GM18520 (cell line): Measurements from ENCODE around the gene OR9Q1.

Experiments
- ATAC-seq: cut with Tn5 transposase; IDR thresholded peaks from one replicate; pipeline ENCODE4 v1.9.1; 2021; ENCODE audit not compliant: unreplicated experiment

Gene OR9Q1

DNA sequence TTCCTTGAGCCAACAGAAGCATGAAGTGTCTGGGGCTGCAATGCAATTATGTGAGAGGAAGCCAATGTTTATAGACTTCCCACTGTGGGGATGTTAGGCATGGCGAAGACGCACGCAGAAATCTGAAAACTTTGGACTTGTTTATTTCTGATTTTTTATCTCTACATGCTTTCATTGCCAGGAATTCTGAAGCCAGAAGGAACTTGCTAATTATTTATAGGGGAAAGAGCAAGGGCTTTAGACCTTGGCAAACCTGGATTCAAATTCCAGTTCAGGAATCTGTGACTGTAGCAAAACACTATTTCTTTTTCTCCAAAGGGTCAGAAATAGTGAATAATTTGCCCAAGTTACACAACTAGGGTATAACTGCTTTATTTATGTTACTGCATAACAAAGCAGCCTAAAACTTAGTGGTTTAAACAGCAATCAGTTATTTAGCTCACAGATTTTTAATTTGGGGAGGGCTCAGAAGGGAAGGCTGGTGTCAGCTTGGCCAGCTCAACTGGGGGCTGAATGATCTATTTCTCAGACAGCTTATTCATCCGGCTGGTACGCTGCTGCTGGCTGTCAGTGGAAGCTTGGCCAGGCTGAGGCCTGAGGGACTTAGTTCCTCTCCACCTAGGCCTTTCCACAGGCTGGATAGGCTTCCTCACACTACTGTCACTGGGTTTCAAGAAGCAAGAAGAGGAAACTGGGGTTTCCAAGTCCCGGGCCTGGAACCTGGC, 5.2 kb downstream of the OR9Q1 start:
- ATAC-seq = no peak

DNA sequence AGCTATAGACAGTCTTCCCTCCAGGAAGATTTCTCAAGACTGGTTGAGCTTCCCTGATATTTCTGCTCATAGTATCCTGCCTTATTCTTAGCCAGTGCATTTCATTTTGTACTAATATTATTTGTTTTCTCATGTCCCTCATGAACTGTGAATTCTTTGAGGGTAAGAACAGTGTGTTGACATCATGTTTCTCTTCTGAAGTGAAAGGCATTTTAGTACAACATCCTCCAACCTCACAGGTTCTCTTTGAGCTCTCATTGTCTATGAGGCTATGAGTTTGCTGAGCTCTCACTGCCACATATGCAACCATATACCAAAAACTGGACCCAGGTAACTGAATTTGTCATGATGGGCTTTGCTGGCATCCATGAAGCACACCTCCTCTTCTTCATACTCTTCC, 7.0 kb downstream of the OR9Q1 start, which contains the start of gene OR6Q1:
Gene OR6Q1 (plus strand): TSS at position 301 of the 400 bp plus-strand sequence. CDS start 0 bp downstream, at position 301.
- ATAC-seq = no peak

DNA sequence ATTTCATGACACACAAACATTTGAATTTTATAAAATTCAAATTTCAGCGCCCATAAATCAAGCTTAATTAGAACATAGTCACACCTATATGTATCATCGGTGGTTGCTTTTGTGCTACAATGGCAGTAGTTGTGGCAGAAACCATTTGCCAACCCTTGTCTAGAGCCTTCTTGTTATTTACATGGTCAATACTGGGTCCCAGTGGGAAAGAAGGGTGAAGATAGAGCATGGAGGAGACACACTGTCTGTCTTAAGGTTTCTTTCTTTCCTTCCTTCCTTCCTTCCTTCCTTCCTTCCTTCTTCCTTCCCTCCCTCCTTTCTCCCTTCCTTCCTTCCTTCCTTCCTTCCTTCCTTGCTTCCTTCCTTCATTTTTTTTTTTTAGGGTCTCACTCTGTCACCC, 10.8 kb downstream of the OR9Q1 start:
- no peak for ATAC-seq

DNA sequence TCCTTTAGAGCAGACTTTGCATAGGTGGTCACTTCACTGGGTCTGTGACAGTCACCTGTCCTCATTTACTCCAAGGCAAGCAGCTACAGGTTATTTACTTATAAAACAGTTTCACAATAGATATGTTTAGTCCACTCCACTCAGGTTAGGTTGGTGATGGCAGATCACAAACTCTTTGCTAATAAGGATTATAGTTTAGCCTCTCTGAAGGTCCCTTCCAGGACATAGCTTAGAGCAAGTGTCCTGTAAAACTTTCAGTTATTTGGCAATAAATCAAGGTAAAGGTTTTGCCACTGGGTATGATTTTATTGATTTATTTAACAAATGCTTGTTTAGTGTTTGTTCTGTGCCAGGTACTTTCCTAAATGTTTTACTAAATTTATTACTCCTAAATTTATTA, 15.9 kb downstream of the OR9Q1 start:
- no peak for ATAC-seq

DNA sequence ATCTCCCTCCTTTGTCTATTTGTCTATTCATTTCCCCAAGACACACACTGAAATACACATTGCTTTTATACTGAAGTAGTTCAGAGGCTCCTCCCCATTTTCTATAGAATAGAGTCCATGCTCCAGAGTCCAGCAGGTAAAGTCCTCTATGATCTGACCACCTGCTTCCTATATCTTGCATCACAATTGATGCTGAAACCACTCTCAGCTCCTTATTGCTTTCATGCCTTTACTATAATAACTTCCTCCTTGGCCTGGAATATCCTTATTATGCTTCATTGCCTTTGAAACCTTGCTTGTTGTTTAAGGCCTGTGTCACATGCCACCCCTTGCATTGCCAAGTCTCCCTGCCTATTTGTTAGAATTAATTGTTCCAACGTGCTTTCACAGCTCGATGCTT, 19.7 kb downstream of the OR9Q1 start:
- no peak for ATAC-seq

DNA sequence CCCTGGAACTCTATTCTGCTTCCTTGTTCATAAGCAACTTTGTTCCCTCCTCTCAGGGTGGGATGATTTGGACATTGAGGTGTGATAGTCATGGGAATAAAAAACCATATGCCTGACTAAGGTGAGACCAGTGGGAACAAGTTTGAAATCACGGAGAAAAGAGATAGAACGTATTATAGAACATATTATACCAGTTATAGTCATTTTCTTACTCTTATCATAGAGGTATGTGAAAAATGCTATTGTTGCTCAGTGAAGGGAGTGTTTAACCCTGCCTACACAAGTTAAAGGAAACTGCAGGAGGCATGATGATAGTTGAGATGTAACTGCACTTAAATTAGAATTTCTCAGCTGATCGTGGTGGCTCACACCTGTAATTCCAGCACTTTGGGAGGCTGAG, 22.6 kb downstream of the OR9Q1 start:
- no peak for ATAC-seq

DNA sequence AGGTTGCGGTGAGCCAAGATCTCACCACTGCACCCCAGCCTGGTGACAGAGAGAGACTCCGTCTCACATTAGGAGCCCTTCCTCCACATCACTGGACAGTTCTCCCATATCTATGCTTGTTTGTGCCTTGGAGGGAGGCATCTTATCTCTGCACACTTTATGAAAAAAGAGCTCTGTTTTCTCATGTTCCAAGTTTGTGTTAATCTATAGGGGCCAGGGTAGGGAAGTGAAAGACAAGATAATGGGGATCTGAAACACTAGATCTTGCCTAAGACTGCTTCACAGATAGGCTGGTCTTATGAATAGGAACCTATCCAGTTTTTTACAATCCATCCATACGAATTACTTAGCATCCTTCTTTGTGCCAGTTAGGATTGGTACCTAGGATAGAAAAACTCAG, 24.1 kb downstream of the OR9Q1 start:
- ATAC-seq = no peak

DNA sequence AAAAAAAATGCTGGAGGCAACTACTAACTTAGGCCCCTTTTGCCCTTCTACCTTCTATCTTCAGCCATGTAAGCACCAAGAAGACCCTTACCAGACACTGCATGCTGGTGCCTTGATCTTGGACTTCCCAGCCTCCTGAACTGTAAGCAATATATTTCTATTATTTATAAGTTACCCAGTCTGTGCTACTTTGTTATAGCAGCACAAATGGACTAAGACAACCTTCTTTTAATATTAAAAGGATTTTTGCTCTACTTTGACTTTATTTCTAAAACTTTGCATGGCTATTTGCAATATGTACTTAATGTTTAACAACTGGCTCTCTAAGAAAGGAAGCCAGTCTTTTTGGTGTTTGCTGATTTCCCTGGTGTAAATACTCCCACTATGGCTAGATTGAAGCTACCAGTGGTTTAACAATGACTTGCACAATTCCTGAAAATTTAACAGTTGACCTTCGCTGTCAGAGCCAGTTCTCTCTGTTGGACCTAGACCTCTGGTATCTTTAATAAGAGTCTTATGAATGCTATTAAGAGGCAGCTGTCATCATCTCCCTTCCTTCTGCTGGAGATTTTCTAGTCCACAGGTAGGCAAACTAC, 32.2 kb downstream of the OR9Q1 start:
- ATAC-seq = no peak

DNA sequence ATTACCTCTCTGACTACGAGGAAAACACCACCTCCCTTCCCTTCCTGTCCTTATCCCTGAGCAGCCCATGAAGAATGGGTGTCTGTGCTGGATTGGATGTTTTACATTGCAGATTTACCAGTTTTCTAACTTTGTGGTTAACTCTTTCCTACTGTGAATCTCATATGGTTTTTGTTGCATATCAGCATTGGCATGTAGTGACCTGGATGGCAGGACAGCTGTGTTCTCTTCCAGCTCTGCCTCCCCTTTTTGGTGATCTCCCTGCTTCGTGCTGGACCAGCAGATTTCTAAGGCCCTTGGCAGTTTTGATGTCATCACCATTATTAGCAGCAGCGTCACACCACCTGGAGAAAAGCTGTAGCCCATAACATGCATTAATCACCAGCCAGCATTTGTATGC, 33.8 kb downstream of the OR9Q1 start:
- no peak for ATAC-seq

DNA sequence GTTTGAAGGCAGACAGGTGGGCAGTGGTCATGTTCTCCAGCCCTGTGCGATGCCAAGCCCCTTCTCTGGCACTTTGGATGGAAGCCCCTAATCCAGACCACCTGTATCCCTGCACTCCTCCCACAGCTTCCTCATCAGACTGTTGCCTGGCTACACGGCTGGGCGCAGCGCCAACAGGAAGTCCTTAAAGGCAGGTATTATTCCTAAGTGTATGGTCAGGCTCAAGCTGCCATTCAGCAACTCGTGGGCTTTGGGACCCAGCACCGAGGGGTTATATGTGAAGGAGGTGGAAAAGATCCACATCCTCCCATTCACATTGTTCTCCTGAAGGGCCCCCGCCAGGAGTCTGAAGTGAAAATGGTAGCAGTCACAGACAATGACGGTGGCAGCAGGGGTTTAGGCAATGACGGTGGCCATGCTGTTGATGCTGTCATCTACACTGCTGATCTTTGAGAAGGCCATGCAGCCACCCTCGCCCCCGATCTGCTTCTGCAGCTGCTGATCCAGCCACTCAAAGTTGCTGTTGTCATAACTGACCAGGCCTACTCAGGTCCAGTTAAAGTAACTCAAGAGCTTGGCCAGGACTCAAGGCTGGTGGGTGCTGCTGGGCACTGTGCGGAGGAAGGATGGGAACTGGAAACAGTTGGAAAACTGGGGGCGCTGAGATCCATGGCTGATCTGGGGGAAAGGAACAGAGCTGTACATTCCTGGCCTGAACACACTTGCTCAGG, 34.8 kb downstream of the OR9Q1 start:
- no peak for ATAC-seq

DNA sequence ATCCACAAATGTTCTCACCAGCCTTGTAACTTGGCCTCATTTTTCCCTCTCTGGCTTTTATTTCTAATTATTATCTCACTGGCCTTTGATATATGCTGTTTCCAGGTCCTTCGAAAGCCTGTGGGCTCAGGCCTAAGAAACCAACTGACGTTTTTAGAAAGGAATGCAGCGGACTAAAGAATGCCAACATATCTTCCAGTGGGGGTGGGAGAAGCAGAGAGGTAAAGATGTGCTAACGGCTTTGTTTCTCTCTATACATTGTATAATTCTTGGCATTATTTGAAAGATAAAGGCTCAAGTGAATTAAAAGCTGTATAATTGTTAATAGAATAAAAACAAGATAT, 35.3 kb downstream of the OR9Q1 start:
- no peak for ATAC-seq

DNA sequence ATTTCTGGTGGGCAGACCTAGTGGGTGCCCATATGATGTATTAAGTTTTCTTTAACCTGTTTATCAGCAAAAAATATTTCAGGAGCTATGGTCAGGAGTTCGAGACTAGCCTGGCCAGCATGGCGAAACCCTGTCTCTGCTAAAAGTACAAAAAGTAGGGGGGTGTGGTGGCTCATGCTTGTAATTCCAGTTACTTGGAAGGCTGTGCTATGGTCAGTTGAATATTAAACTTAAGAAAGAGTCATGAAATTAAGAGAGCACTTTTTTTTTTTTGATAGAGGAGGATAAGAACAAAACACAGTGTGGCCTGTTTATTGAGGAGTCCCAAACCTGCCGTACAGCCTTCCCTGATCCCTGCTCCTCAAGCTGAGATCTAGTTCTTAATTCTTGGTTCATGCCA, 36.9 kb downstream of the OR9Q1 start:
- no peak for ATAC-seq

DNA sequence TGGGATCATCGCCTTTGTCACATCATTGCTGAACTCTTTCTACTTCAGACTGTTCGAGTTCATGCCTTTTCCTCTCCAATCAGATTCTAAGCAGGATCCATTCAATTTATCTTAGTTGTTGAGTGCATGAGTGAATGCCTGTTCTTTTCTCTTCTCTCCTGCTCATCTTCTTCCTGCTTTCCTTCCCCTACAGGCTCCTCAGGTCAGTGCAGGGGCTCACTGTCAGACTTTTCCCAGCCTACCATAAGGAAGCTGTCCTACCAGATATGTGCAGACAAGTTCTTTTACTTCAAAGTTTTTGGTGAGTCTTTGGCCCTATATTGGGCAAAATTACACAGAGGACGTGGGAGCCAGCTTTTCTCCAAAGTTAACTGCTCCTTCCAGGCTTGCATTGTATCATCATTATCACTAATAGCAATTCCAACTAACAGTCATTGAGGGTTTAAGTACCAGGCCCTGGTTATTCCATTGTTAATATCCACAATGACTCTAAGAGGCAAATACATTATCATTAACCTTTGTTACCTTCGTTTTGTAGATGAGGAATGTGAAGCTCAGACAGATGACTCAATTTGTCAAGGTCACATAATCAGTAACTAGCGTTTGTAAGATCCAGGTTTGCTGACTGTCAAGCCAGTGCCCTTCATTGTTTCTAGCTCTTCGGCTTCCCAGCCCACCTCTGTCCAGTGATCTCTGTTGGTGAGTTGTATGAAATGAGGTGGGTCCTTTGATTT, 37.4 kb downstream of the OR9Q1 start:
- ATAC-seq = no peak

DNA sequence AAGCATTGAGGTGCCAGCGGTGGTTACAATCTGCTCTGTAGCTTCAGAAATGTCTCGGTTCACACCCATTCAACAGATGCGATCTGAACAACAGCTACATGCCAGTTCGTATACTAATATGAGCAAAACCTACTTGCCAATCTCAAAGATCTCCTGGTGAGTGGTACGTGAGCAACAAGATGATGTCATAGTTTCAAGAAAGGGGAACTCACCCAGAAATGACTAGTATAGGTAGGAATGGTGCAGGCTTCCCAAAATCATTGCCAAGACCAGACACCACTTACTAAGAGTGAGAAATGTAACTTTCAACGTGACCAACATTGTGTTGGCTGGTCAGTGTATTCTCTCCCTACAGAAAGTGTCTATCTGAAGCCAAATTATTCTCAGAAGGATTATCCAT, 38.1 kb downstream of the OR9Q1 start:
- ATAC-seq = no peak

DNA sequence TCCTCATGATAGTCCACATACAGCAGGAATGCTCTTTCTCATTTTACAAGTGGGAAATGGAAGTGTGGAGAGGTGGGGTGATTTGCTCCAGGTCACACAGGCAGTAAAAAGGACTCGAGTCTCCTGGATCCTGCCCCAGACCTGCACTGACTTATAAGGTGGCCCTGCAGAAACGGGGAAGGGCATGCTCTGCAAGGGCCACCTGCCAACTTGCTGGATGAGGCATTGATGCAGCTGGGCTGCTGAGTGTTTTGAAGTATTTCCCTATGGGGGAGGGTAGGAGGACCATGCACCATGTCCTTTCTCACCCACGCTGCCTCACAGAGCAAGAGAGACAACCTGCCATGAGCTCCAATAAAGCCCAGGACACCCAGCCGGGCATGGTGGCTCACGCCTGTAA, 44.0 kb downstream of the OR9Q1 start:
- ATAC-seq = no peak

DNA sequence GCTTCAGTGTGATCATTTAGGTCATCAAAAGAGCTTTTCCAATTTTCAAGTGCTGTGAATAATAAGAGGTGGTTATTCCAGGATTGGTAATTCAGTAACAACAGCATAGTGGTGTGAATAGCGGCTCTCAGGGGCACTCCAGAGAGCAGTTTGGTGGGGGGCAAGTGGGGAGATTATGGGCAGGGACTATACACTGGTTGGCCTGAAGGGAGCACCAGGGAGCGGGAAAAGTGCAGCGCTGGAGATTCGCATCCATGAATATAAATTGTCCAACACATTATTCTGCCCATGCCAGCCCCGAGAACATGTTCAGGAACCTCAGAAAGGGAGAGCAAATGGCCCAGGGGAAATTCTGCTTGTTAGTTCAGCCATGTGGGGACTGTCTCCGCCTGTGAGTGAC, 45.0 kb downstream of the OR9Q1 start:
- ATAC-seq = no peak

DNA sequence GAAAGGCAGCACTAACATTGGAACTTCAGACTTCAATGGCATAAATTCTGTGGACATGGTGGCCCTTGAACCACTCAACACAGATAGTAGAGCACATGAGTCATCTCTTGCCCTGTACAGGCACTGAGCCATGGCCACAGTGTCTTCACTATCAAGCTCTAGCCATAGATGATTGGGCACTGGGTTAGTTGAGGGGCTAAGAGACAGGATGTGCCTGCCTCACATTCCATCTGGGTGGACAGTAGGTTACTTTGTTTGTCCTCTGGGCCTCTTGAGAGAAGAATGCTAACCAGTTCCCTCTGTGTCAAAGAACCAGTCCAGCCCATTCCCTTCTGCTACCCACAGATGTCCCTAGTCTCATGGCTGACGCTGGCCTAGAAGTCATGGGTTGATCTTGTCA, 46.9 kb downstream of the OR9Q1 start:
- no peak for ATAC-seq

DNA sequence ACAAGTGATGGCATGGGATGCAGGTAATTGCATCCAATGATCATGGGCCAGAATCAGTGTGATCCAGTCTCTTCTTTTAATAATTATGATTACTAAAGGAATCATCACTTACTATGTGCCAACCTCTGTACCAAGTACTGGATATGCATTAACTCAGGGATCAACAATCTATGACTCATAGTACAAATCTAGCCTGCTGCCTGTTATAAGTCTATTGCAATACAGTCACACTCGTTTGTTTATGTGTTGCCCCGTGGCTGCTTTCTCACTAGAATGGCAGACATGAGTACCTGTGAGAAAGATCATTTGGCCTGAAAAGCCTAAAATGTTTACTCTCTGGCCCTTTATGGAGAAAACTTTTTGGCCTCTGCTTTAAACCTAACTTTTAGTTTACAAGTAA, 52.1 kb downstream of the OR9Q1 start:
- no peak for ATAC-seq

DNA sequence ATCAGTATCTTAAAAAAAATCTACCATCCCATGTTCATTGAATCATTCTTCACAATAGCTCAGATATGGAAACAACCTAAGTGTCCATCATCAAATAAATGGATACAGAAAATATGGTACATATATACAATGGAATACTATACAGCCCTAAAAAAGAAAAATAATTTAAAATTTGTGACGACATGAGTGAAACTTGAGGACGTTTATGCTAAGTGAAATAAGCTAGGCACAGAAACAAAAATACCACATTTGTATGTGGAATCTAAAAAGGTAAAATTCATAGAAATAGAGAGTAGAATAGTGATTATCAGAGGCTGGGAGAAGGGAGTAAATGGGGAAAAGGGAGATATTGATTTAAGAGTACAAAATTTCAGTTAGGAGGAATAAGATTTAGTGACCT, 62.8 kb downstream of the OR9Q1 start:
- no peak for ATAC-seq

DNA sequence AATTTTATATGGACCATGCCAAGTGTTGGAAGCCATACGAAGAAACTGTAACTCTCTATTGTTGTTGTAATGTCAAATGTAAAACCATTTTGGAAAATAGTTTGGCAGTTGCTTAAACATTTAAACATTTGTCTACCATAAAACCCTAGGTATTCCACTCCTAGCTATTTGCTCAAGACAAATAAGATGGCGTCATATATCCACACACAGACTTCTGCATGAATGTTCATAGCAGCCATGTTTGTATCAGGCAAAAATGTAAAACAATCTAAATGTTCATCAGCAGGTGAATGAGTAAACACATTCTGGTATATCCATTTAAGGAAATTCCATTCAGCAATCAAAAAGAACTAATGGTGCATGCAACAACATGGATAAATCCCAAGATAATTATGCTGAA, 73.8 kb downstream of the OR9Q1 start:
- ATAC-seq = no peak

DNA sequence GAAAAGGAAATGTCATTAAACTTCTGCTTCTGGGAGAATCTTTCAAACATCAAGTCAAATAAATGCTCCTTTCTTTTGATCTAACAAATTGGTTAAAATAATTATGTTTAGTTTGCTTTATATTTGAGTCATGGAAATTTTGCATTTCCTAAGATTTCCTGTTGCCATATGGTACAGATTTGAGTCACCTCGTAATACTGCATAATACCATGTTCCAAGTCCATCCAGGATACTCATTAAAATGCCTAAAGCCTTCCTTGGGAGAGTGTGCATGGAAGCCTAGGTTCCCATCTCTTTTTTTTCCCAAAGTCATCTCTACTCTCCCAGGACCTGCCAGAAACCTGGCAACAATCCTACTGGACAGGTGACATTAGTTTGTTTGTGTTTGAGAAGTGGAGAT, 97.4 kb downstream of the OR9Q1 start:
- ATAC-seq = no peak

DNA sequence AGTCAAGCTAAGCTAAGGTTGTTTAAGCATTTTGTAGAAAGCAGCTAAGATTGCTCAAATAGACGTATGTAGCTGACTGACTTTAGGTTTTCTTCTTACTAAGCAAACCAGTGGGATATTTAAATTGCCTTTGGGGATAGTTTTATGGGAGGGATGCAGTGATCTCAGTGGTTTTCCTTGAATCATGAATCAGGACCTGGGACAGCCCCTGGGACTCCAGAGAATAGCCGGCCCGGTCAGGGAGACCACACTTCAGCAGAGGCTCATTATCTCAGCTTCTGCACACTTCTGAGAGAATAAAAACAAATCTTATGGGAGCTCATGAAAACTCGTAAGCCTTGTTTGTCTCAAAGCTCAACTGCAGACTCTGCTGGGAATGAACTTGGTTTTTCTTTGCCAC, 101.8 kb downstream of the OR9Q1 start, which contains the start of gene OR9I1:
Gene OR9I1 (minus strand): TSS at position 62 of the 400 bp plus-strand sequence. CDS start 6,086 bp downstream, outside the sequence.
- no peak for ATAC-seq
